HepG2 (cell line): Measurements from ENCODE around the gene PDCD11. TPM values are rescaled to one million over a fixed set of nuclear protein-coding genes. Genes with fewer than 3 reads are reported as not detected.
A peak's percentile ranks its signal among the peaks of the same experiment; 100 is the strongest.

Experiments used
- ATF5 ChIP-seq: sonication (generic); formaldehyde crosslinking; IDR thresholded peaks from 2 replicates; pipeline ENCODE4 v1.4.0; 2020; ENCODE audit warnings: mild to moderate bottlenecking, low read depth, missing genetic modification reagents
- DNMT3B ChIP-seq: conservative IDR thresholded peaks from 2 replicates; pipeline ENCODE4 v1.6.1; 2016; ENCODE audit warnings: missing biosample characterization, control low read depth
- ELF1 ChIP-seq: sonication (generic); formaldehyde crosslinking; IDR thresholded peaks from 2 replicates; pipeline ENCODE4 v1.4.0; 2020; ENCODE audit warnings: missing genetic modification reagents
- ELF4 ChIP-seq: sonication (generic); formaldehyde crosslinking; IDR thresholded peaks from 2 replicates; pipeline ENCODE4 v1.5.0; 2020; ENCODE audit warnings: missing genetic modification reagents, mild to moderate bottlenecking, moderate library complexity, borderline replicate concordance
- FOXK2 ChIP-seq: fragments of 450-650 bp; IDR thresholded peaks from 2 replicates; pipeline ENCODE4 v1.6.1; 2016
- JUND ChIP-seq: sonication (generic); formaldehyde crosslinking; IDR thresholded peaks from 2 replicates; pipeline ENCODE4 v1.8.0; 2022; ENCODE audit warnings: mild to moderate bottlenecking, missing genetic modification reagents
- POLR2AphosphoS5 ChIP-seq: IDR thresholded peaks from 2 replicates; pipeline ENCODE4 v1.6.1; 2012; ENCODE audit warnings: low read depth, low read length
- PRDM4 ChIP-seq: sonication (generic); formaldehyde crosslinking; IDR thresholded peaks from 2 replicates; pipeline ENCODE4 v1.9.0; 2021; ENCODE audit warnings: missing genetic modification reagents, borderline replicate concordance
- RBFOX2 ChIP-seq: fragments of 200-400 bp; formaldehyde crosslinking; IDR thresholded peaks from 2 replicates; pipeline ENCODE4 v1.6.1; 2017; ENCODE audit warnings: low read depth, mild to moderate bottlenecking, low read length
- SMAD1 ChIP-seq: sonication (generic); formaldehyde crosslinking; IDR thresholded peaks from 2 replicates; pipeline ENCODE4 v1.4.0; 2020; ENCODE audit warnings: missing genetic modification reagents, low read depth, mild to moderate bottlenecking, borderline replicate concordance
- YEATS2 ChIP-seq: sonication (generic); formaldehyde crosslinking; IDR thresholded peaks from 2 replicates; pipeline ENCODE4 v1.4.0; 2020; ENCODE audit warnings: missing genetic modification reagents, borderline replicate concordance
- ZBTB26 ChIP-seq: IDR thresholded peaks from 2 replicates; pipeline ENCODE4 v1.6.1; 2016; ENCODE audit warnings: missing compliant biosample characterization, missing genetic modification reagents, borderline replicate concordance
- ZBTB44 ChIP-seq: sonication (generic); formaldehyde crosslinking; IDR thresholded peaks from 2 replicates; pipeline ENCODE4 v1.4.0; 2020; ENCODE audit warnings: missing genetic modification reagents
- ZBTB7A ChIP-seq: sonication (generic); formaldehyde crosslinking; IDR thresholded peaks from 2 replicates; pipeline ENCODE4 v1.8.0; 2022; ENCODE audit warnings: mild to moderate bottlenecking, missing genetic modification reagents
- ZNF264 ChIP-seq: sonication (generic); formaldehyde crosslinking; IDR thresholded peaks from 2 replicates; pipeline ENCODE4 v1.4.0; 2020; ENCODE audit warnings: missing genetic modification reagents
- ZNF503 ChIP-seq: sonication (generic); formaldehyde crosslinking; IDR thresholded peaks from 2 replicates; pipeline ENCODE4 v1.4.0; 2020; ENCODE audit warnings: missing genetic modification reagents
- ZNF547 ChIP-seq: sonication (generic); formaldehyde crosslinking; IDR thresholded peaks from 2 replicates; pipeline ENCODE4 v1.5.1; 2020; ENCODE audit warnings: mild to moderate bottlenecking, missing genetic modification reagents
- ZNF589 ChIP-seq: sonication (generic); formaldehyde crosslinking; conservative IDR thresholded peaks from 2 replicates; pipeline ENCODE4 v1.8.0; 2022; ENCODE audit warnings: mild to moderate bottlenecking, moderate library complexity, missing genetic modification reagents
- ZNF788 ChIP-seq: sonication (generic); formaldehyde crosslinking; IDR thresholded peaks from 2 replicates; pipeline ENCODE4 v1.5.0; 2020; ENCODE audit warnings: mild to moderate bottlenecking, missing genetic modification reagents, borderline replicate concordance
- ZNF839 ChIP-seq: sonication (generic); formaldehyde crosslinking; IDR thresholded peaks from 2 replicates; pipeline ENCODE4 v1.4.0; 2020; ENCODE audit warnings: missing genetic modification reagents, mild to moderate bottlenecking, borderline replicate concordance
- polyA plus RNA-seq, 8 experiments: library from polyadenylated mRNA; depleted of rRNA in 3 of 8; stranded (reverse) in 7 of 8; unstranded in 1 of 8; fragments of >200 nt; fragmentation: Illumina TruSeq in 4 of 8; extraction: Trizol in 4 of 8; gene quantifications; 2 replicates each; pipeline versions ENCODE4 v1.2.1 to v1.2.3, GENCODE V29; 2011 to 2016; ENCODE audit warnings: low read depth in 4 of 8, missing spikeins in 1 of 8, mixed read lengths in 1 of 8; ENCODE audit not compliant: insufficient read depth in 1 of 8
- total RNA-seq, 5 experiments: library from RNA; depleted of rRNA; stranded (reverse); fragments of >200 nt; fragmentation: Illumina TruSeq; extraction: Trizol; gene quantifications; 2 replicates each; pipeline ENCODE4 v1.2.3, GENCODE V29; 2016; ENCODE audit warnings: low read depth in 1 of 5
- TF ChIP-seq, protein P1 (sequence below): sonication (generic); formaldehyde crosslinking; IDR thresholded peaks from 2 replicates; pipeline ENCODE4 v1.5.0; 2020; ENCODE audit warnings: mild to moderate bottlenecking, low read depth, missing genetic modification reagents, borderline replicate concordance

The PDCD11 gene
- total and polyA plus RNA-seq, 2 of the 13 experiments (the other 11 are each of a cell fraction or from before 2014, with no cell fraction given): 12.8 to 52.8 TPM

DNA sequence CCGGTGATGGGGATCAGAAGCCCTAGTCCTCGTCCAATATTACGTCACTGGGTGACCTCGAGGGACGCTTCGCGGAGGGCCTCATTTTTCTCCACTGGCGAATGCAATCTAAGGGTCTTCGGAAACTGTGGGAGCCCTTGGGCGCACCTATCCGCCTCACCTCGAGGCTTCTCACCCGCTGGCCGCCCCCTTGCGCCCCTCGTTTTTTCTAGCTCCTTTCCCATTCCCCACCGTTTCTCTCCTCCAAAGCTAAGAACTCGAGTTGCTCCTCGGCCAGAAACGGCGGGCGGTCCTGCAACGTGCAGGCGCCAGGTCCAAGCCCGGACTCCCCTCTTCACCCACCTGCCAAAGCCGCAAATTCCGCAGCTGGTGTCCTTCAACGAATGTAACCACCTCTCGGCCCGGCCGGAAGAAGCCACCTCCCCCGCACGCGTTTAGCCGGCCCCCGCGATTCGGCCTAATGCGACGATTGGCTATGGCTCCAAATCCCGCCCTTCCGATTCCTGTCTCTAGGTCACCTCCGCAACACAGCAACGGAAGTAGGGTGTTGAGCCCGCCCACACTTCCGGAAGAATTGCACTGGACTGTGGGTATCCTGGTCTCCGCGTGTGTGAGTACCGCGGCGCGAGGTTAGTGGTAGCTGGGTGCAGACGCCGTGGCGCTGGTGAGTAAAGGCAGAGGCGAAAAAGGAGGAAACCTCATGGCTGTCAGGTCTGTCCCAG is at the start of gene PDCD11, which contains the start of gene ATP5MK (continued):
- peak; percentile 97 for TF ChIP-seq YEATS2
- TF ChIP-seq ATF5 (CRISPR knock-in tag): no peak
- TF ChIP-seq ZNF839: 0 out of 2 replicates have a peak, but pooled peaks have one; percentile 28
- TF ChIP-seq FOXK2: peak; percentile 73
- 0 out of 2 replicates have a peak, but pooled peaks have one; percentile 66 for TF ChIP-seq ZNF503 (CRISPR knock-in tag)
- TF ChIP-seq ZBTB26: peak; percentile 78
- peak; percentile 76; the same call in 1 of the 2 replicates for TF ChIP-seq DNMT3B (CRISPR knock-in tag)
- peak; percentile 94 for TF ChIP-seq ELF1 (CRISPR knock-in tag)
- peak; percentile 84; the same call in 1 of the 2 replicates for TF ChIP-seq ELF4 (CRISPR knock-in tag)
- peak; percentile 77 for TF ChIP-seq ZNF264 (CRISPR knock-in tag)
- peak; percentile 83; the same call in 1 of the 2 replicates for TF ChIP-seq ZNF589 (CRISPR knock-in tag)
- peak; percentile 96 for TF ChIP-seq POLR2AphosphoS5
- peak; percentile 90 for TF ChIP-seq RBFOX2
- TF ChIP-seq, protein P1, sequence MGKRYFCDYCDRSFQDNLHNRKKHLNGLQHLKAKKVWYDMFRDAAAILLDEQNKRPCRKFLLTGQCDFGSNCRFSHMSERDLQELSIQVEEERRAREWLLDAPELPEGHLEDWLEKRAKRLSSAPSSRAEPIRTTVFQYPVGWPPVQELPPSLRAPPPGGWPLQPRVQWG (CRISPR knock-in tag): no peak
- TF ChIP-seq PRDM4 (CRISPR knock-in tag): no peak; the same call in 1 of the 2 replicates
- TF ChIP-seq ZBTB44: no peak
- no peak for TF ChIP-seq JUND (CRISPR knock-in tag)
- no peak for TF ChIP-seq SMAD1 (CRISPR knock-in tag)
- TF ChIP-seq ZNF547 (CRISPR knock-in tag): peak; percentile 73
- peak; percentile 72 for TF ChIP-seq ZNF788 (CRISPR knock-in tag)
- no peak for TF ChIP-seq ZBTB7A (CRISPR knock-in tag)
